Immature natural killer cell (primary cell): ENCODE data around the gene AP4S1. TPM values are rescaled to one million over a fixed set of nuclear protein-coding genes. Genes with fewer than 3 reads are reported as not detected.
"Not testable (repeated sequence)": the region's sequence is repeated elsewhere in the genome, so short reads cannot be mapped to it uniquely, and the experiment has no call there.

ENCODE experiments used
- DNase-seq, 3 donors: peaks; one replicate each; pipeline ENCODE4 v3.0.0; 2022; ENCODE audit warnings: mixed read lengths in 1 of 3
- H3K27ac Mint-ChIP-seq, 6 donors: one replicate each; pipeline ENCODE4 v1.8.0; 2020; ENCODE audit warnings: mixed read lengths in 6 of 6, mild to moderate bottlenecking in 5 of 6, inconsistent platforms in 4 of 6, moderate library complexity in 3 of 6
- H3K27me3 Mint-ChIP-seq, 3 donors: one replicate each; pipeline ENCODE4 v1.8.0; 2020 to 2021; ENCODE audit warnings: low read depth in 3 of 3, mild to moderate bottlenecking in 3 of 3, mixed read lengths in 3 of 3, moderate library complexity in 3 of 3, inconsistent platforms in 1 of 3
- H3K36me3 Mint-ChIP-seq, 3 donors: one replicate each; pipeline ENCODE4 v1.8.0; 2020; ENCODE audit warnings: mixed read lengths in 3 of 3, inconsistent platforms in 2 of 3, mild to moderate bottlenecking in 2 of 3
- H3K4me1 Mint-ChIP-seq, 2 donors: one replicate each; pipeline ENCODE4 v1.8.0; 2020; ENCODE audit warnings: inconsistent platforms in 2 of 2, mild to moderate bottlenecking in 2 of 2, mixed read lengths in 2 of 2, moderate library complexity in 1 of 2
- H3K4me3 Mint-ChIP-seq, 5 donors: one replicate each; pipeline ENCODE4 v1.8.0; 2020; ENCODE audit warnings: mild to moderate bottlenecking in 5 of 5, mixed read lengths in 5 of 5, inconsistent platforms in 3 of 5, moderate library complexity in 3 of 5
- H3K9me3 Mint-ChIP-seq, 6 donors: one replicate each; pipeline ENCODE4 v1.8.0; 2020; ENCODE audit warnings: mild to moderate bottlenecking in 6 of 6, mixed read lengths in 6 of 6, inconsistent platforms in 4 of 6, moderate library complexity in 3 of 6
- polyA plus RNA-seq, 3 donors: library from polyadenylated mRNA; unstranded; fragments of 300-500 nt; fragmentation: Illumina TruSeq; gene quantifications; one replicate each; pipeline ENCODE4 v1.2.3, GENCODE V29; 2021

The AP4S1 gene
- polyA plus RNA-seq, 3 donors from 2014 or later = 5.0 to 8.3 (median 5.3) TPM

- not testable (repeated sequence) for H3K27me3 Mint-ChIP-seq, DNase-seq, H3K9me3 Mint-ChIP-seq, H3K27ac Mint-ChIP-seq, H3K4me3 Mint-ChIP-seq, H3K4me1 Mint-ChIP-seq
- peaks cover 8 to 15% (median 9%) of the 10 kb centered on the region in 3 donors for H3K36me3 Mint-ChIP-seq
These were observed 68.7 kb downstream of the AP4S1 start for GRCh38 chr14:31093884-31094839.

GRCh38 chr14:31095817-31096216 lies 70.4 kb downstream of the AP4S1 start:
- not testable (repeated sequence) for DNase-seq, H3K27ac Mint-ChIP-seq, H3K4me1 Mint-ChIP-seq, H3K27me3 Mint-ChIP-seq, H3K9me3 Mint-ChIP-seq, H3K4me3 Mint-ChIP-seq
- H3K36me3 Mint-ChIP-seq = peaks cover 15 to 26% (median 19%) of the 10 kb centered on the region in 3 donors

- Mint-ChIP-seq H3K9me3 (no peaks in the 10 kb centered on the region), H3K27ac (peak overlapping the region in 1 of 6 donors; percentile 69), H3K36me3 (peaks cover 17 to 29% (median 24%) of the 10 kb centered on the region in 3 donors), H3K27me3 (no peaks in the 10 kb centered on the region), H3K4me3 (no peak overlapping the region), H3K4me1 (no peaks in the 10 kb centered on the region)
- DNase-seq = no peak
These were observed 70.8 kb downstream of the AP4S1 start for GRCh38 chr14:31096255-31096654.

GRCh38 chr14:31097081-31097480 lies 71.6 kb downstream of the AP4S1 start:
- no peaks in the 10 kb centered on the region for H3K9me3 Mint-ChIP-seq
- peak overlapping the region in 1 of 6 donors; percentile 8 for H3K27ac Mint-ChIP-seq
- H3K4me3 Mint-ChIP-seq = no peak overlapping the region

DNA sequence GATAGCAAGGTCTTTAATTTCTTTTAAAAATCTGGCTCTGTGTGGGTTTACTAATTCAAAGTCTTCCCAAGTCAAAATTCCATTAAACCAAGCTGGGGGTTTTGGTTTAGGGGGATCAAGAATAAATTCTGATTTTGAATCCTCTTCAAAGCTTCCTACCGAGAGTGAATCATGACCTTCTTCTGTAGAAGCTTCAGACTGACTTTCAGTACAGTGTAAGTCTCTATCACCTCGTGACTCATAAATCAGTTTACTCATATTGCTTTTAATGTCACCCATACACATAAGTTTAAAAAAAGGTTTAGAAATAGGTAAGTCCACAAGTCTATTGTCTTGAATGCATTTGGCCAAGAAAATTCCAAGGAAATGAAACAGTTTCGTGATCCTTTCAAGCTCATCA lies 81.3 kb downstream of the AP4S1 start:
- DNase-seq = no peak
- Mint-ChIP-seq H3K9me3 (no peaks in the 10 kb centered on the region), H3K27me3 (peaks cover 0 to 4% (median 0%) of the 10 kb centered on the region in 3 donors), H3K27ac (peak overlapping the region in 2 of 6 donors; percentile 8 to 53), H3K4me3 (no peak overlapping the region), H3K4me1 (no peaks in the 10 kb centered on the region), H3K36me3 (peaks cover 36 to 61% (median 39%) of the 10 kb centered on the region in 3 donors)

More at GRCh38 chr14:31097081-31097480, 71.6 kb downstream of the AP4S1 start:
- H3K27me3 Mint-ChIP-seq = no peaks in the 10 kb centered on the region
- DNase-seq = no peak
- no peaks in the 10 kb centered on the region for H3K4me1 Mint-ChIP-seq
- H3K36me3 Mint-ChIP-seq = peaks cover 25 to 38% (median 27%) of the 10 kb centered on the region in 3 donors

DNA sequence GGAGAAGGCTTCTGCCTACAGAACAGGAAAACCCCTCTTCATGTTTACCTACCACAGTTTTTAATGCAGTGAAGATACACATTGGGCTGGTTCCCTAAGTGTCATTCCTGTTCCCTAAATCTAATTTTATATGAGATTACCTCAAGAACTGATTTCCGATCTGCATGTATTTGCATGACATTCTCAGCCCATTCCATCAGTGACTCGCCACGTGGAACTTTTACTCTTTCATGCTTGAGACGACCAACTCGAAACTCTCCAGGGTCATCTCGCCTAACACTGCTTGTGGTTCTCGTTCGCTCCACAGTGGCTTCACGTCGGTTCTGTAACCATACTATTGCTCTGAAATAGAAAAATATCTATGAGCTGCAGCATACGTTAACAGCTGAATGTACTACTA lies 83.8 kb downstream of the AP4S1 start:
- Mint-ChIP-seq H3K4me1 (no peaks in the 10 kb centered on the region), H3K27ac (no peak overlapping the region), H3K27me3 (peaks cover 0 to 4% (median 0%) of the 10 kb centered on the region in 3 donors), H3K9me3 (no peaks in the 10 kb centered on the region), H3K36me3 (peaks cover 15 to 53% (median 25%) of the 10 kb centered on the region in 3 donors), H3K4me3 (no peak overlapping the region)
- DNase-seq = no peak

DNA sequence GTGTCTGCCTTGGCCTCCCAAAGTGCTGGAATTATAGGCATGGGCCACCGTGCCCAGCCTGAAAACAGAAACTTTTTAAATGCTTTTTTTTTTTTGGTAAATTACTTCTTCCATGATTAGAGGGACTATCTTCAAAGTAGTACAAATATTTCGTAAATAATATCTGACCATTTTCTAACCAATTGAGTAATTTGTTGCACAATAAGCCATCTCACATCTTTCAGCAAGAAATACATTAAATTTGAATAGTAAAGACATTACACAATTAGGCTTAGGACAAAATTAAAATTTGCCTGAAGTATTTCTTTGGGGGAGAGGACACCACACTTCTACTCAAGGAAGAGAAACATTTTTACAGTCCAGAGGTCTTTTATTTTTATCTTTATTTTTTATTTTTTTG lies 85.4 kb downstream of the AP4S1 start:
- Mint-ChIP-seq H3K27me3 (peaks cover 0 to 4% (median 0%) of the 10 kb centered on the region in 3 donors), H3K4me3 (no peak overlapping the region), H3K27ac (peak overlapping the region in 2 of 6 donors; percentile 45 to 50), H3K9me3 (no peaks in the 10 kb centered on the region), H3K4me1 (no peaks in the 10 kb centered on the region), H3K36me3 (peaks cover 12 to 49% (median 27%) of the 10 kb centered on the region in 3 donors)
- no peak for DNase-seq

DNA sequence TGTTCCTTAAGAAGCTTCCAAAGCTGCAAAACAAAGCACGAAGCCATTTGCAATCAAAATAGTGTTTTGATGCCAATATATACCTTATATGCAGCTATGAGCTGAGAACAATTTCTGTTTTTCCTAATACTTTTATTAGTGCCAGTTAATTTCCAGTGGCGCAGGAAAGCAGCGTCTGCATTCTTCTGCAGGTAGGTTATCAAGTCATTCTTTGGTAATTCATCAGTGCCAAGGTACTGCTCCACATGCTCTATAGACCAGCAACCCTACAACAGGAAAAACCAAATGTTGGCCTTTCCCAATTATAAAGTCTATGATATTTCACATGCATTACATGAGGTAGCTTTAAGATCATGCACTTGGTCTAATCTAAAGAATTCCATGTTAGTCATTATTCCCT lies 88.3 kb downstream of the AP4S1 start:
- no peaks in the 10 kb centered on the region for H3K4me1 Mint-ChIP-seq
- no peaks in the 10 kb centered on the region for H3K9me3 Mint-ChIP-seq
- H3K27me3 Mint-ChIP-seq = peaks cover 0 to 3% (median 2%) of the 10 kb centered on the region in 3 donors
- no peak for DNase-seq
- no peak overlapping the region for H3K27ac Mint-ChIP-seq
- H3K36me3 Mint-ChIP-seq = peaks cover 20 to 58% (median 29%) of the 10 kb centered on the region in 3 donors
- H3K4me3 Mint-ChIP-seq = no peak overlapping the region

DNA sequence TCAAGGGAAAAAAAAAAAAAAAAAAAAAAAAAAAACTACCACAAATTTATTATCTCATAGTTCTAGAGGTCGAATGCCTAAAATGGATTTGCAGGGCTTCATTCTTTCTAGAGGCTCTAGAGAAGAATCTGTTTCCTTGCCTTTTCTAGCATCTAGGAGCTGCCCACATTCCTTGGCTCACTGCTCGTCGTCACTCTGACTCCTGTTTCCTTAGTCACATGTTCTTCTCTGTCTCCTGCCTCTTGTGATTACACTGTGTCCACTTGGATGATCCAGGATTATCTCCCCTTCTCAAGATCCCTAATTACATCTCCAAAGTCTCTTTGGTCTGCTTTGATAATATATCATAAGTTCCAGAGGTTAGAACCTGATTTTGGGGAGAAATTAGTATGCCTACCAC lies 93.4 kb downstream of the AP4S1 start:
- no peak overlapping the region for H3K4me3 Mint-ChIP-seq
- H3K27me3 Mint-ChIP-seq = peaks cover 2 to 6% (median 3%) of the 10 kb centered on the region in 3 donors
- H3K27ac Mint-ChIP-seq = peak overlapping the region in 1 of 6 donors; percentile 1
- H3K9me3 Mint-ChIP-seq = no peaks in the 10 kb centered on the region
- DNase-seq = no peak
- peaks cover 11 to 13% of the 10 kb centered on the region in 2 donors for H3K4me1 Mint-ChIP-seq
- peaks cover 36 to 64% (median 36%) of the 10 kb centered on the region in 3 donors for H3K36me3 Mint-ChIP-seq

- Mint-ChIP-seq H3K4me3 (no peak overlapping the region), H3K9me3 (no peaks in the 10 kb centered on the region), H3K27ac (no peak overlapping the region), H3K27me3 (peaks cover 0 to 8% (median 7%) of the 10 kb centered on the region in 3 donors), H3K36me3 (peaks cover 22 to 54% (median 43%) of the 10 kb centered on the region in 3 donors), H3K4me1 (peaks cover 27 to 31% of the 10 kb centered on the region in 2 donors)
- no peak for DNase-seq
These were observed 96.7 kb downstream of the AP4S1 start for GRCh38 chr14:31122098-31122611.

GRCh38 chr14:31122921-31123320 lies 97.5 kb downstream of the AP4S1 start:
- Mint-ChIP-seq H3K9me3 (no peaks in the 10 kb centered on the region), H3K4me1 (peaks cover 34 to 39% of the 10 kb centered on the region in 2 donors), H3K27me3 (peaks cover 6 to 13% (median 8%) of the 10 kb centered on the region in 3 donors), H3K27ac (peak overlapping the region in 2 of 6 donors; percentile 75 to 83), H3K36me3 (peaks cover 27 to 53% (median 49%) of the 10 kb centered on the region in 3 donors), H3K4me3 (no peak overlapping the region)
- no peak for DNase-seq

GRCh38 chr14:31124197-31124596 lies 98.7 kb downstream of the AP4S1 start:
- Mint-ChIP-seq H3K4me3 (peak overlapping the region in 4 of 5 donors; percentile 5 to 77 (median 52)), H3K9me3 (no peaks in the 10 kb centered on the region), H3K4me1 (peaks cover 47 to 51% of the 10 kb centered on the region in 2 donors), H3K27ac (peak overlapping the region; percentile 30 to 70 (median 50)), H3K27me3 (peaks cover 6 to 13% (median 10%) of the 10 kb centered on the region in 3 donors), H3K36me3 (peaks cover 33 to 61% (median 56%) of the 10 kb centered on the region in 3 donors)
- DNase-seq = peak; percentile 66 to 78 (median 75)

GRCh38 chr14:31125231-31125630 lies 99.8 kb downstream of the AP4S1 start:
- DNase-seq = peak in 2 of 3 donors; percentile 18 to 27
- Mint-ChIP-seq H3K27me3 (peaks cover 6 to 13% (median 10%) of the 10 kb centered on the region in 3 donors), H3K4me1 (peaks cover 48 to 54% of the 10 kb centered on the region in 2 donors), H3K36me3 (peaks cover 30 to 59% (median 58%) of the 10 kb centered on the region in 3 donors), H3K9me3 (no peaks in the 10 kb centered on the region), H3K27ac (peak overlapping the region; percentile 2 to 67 (median 46)), H3K4me3 (peak overlapping the region in 3 of 5 donors; percentile 8 to 33 (median 23))

- Mint-ChIP-seq H3K27me3 (peaks cover 6 to 13% (median 10%) of the 10 kb centered on the region in 3 donors), H3K9me3 (no peaks in the 10 kb centered on the region), H3K4me3 (peak overlapping the region in 3 of 5 donors; percentile 5 to 46 (median 26)), H3K4me1 (peaks cover 48 to 54% of the 10 kb centered on the region in 2 donors), H3K27ac (peak overlapping the region in 4 of 6 donors; percentile 13 to 74 (median 59)), H3K36me3 (peaks cover 25 to 65% (median 62%) of the 10 kb centered on the region in 3 donors)
- DNase-seq = no peak
These were observed 101.2 kb downstream of the AP4S1 start for GRCh38 chr14:31126680-31127079.
